HL-60 (cell line): Measurements from ENCODE around the gene PXMP4.

ENCODE experiments used
- GABPA ChIP-seq: IDR thresholded peaks from 2 replicates; pipeline ENCODE4 v1.6.1; 2012; ENCODE audit warnings: low read depth
- TF ChIP-seq, protein P1 (sequence below): IDR thresholded peaks from one replicate; pipeline ENCODE4 v1.5.1; 2011; ENCODE audit warnings: low read length, control low read depth, inconsistent platforms; ENCODE audit not compliant: insufficient read depth
- TF ChIP-seq, protein P2 (sequence below): IDR thresholded peaks from 2 replicates; pipeline ENCODE4 v1.6.1; 2012; ENCODE audit warnings: low read depth; ENCODE audit not compliant: insufficient replicate concordance

DNA sequence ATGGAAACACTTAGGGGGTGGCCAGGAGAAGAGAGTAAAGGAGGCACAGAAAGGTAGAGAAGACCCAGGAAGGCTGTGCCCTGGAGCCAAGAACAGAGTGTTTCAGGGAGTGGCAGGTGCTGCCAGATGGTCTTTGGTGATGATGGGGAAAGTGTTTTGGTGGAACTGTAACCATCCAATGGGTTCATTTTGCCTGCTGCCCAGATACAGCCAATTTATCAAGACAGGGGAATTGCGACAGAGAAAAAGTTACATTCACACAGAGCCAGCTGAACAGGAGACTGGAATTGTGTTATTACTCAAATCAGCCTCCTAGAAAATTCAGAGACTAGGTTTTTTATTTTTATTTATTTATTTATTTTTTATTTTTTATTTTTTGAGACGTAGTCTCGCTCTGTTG is 16.9 kb upstream of the PXMP4 start:
- TF ChIP-seq, protein P1, sequence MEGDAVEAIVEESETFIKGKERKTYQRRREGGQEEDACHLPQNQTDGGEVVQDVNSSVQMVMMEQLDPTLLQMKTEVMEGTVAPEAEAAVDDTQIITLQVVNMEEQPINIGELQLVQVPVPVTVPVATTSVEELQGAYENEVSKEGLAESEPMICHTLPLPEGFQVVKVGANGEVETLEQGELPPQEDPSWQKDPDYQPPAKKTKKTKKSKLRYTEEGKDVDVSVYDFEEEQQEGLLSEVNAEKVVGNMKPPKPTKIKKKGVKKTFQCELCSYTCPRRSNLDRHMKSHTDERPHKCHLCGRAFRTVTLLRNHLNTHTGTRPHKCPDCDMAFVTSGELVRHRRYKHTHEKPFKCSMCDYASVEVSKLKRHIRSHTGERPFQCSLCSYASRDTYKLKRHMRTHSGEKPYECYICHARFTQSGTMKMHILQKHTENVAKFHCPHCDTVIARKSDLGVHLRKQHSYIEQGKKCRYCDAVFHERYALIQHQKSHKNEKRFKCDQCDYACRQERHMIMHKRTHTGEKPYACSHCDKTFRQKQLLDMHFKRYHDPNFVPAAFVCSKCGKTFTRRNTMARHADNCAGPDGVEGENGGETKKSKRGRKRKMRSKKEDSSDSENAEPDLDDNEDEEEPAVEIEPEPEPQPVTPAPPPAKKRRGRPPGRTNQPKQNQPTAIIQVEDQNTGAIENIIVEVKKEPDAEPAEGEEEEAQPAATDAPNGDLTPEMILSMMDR, result no peak
- no peak for TF ChIP-seq GABPA
- TF ChIP-seq, protein P2, sequence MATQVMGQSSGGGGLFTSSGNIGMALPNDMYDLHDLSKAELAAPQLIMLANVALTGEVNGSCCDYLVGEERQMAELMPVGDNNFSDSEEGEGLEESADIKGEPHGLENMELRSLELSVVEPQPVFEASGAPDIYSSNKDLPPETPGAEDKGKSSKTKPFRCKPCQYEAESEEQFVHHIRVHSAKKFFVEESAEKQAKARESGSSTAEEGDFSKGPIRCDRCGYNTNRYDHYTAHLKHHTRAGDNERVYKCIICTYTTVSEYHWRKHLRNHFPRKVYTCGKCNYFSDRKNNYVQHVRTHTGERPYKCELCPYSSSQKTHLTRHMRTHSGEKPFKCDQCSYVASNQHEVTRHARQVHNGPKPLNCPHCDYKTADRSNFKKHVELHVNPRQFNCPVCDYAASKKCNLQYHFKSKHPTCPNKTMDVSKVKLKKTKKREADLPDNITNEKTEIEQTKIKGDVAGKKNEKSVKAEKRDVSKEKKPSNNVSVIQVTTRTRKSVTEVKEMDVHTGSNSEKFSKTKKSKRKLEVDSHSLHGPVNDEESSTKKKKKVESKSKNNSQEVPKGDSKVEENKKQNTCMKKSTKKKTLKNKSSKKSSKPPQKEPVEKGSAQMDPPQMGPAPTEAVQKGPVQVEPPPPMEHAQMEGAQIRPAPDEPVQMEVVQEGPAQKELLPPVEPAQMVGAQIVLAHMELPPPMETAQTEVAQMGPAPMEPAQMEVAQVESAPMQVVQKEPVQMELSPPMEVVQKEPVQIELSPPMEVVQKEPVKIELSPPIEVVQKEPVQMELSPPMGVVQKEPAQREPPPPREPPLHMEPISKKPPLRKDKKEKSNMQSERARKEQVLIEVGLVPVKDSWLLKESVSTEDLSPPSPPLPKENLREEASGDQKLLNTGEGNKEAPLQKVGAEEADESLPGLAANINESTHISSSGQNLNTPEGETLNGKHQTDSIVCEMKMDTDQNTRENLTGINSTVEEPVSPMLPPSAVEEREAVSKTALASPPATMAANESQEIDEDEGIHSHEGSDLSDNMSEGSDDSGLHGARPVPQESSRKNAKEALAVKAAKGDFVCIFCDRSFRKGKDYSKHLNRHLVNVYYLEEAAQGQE, result no peak
